GM12878 (cell line): ENCODE results near the gene FOXD2. TPM values are rescaled to one million over a fixed set of nuclear protein-coding genes. Genes with fewer than 3 reads are reported as not detected.

Experiments used
- ATAC-seq: fragments of 200-7000 bp; cut with Tn5 transposase; 3 replicates; pipeline ENCODE4 v1.9.1; 2020; ENCODE audit warnings: mild to moderate bottlenecking, moderate library complexity
- BruUV-seq: library from RNA; stranded (reverse); fragments of 400-500 nt; replicated peaks from 2 replicates; lab custom pipeline; 2021; lab: Mats Ljungman, UMichigan
- CTCF ChIA-PET: fragments of 300-600 bp; sonication (Branson Sonifier 250); formaldehyde crosslinking; extraction: SDS; loops from one replicate; lab custom pipeline; 2021; ENCODE audit warnings: inconsistent platforms; lab: Yijun Ruan, JAX
- POLR2A ChIA-PET: fragments of 350-600 bp; formaldehyde crosslinking; extraction: SDS; loops from one replicate; lab custom pipeline; 2021; ENCODE audit warnings: inconsistent platforms; lab: Charles Lee
- RAD21 ChIA-PET: fragments of 300-600 bp; sonication (Branson Sonifier 250); formaldehyde crosslinking; loops from one replicate; lab custom pipeline; 2023; ENCODE audit warnings: antibody characterized with exemption; ENCODE audit not compliant: unreplicated experiment; lab: Charles Lee
- SMC1A ChIA-PET: fragments of 300-600 bp; sonication (Branson Sonifier 250); formaldehyde crosslinking; loops from one replicate; lab custom pipeline; 2023; ENCODE audit not compliant: unreplicated experiment, uncharacterized antibody; lab: Charles Lee
- DNase-seq: peaks from one replicate; pipeline ENCODE4 v3.0.0-alpha.2; 2011; ENCODE audit warnings: low read depth, low spot score
- FAIRE-seq: peaks from 3 replicates; lab custom pipeline; 2011; peaks lifted over from hg19 to GRCh38; lab: Jason Lieb, UNC
- H2AFZ ChIP-seq: 2 replicates; pipeline ENCODE4 v1.6.0; 2011; ENCODE audit warnings: low read depth, low read length, control low read depth; ENCODE audit not compliant: control insufficient read depth
- H3K27ac ChIP-seq: 2 replicates; pipeline ENCODE4 v1.5.1; 2011; ENCODE audit warnings: control low read depth; ENCODE audit not compliant: control insufficient read depth, insufficient read depth
- H3K27me3 ChIP-seq, 2 experiments: replicated peaks in 1 of 2; 2 replicates each; pipeline versions ENCODE4 v1.6.0 to v1.6.1; 2011; ENCODE audit warnings: low read length in 1 of 2; ENCODE audit not compliant: control insufficient read depth in 2 of 2, insufficient read depth in 2 of 2
- H3K36me3 ChIP-seq, 2 experiments: 2 replicates each; pipeline ENCODE4 v1.5.1; 2011; ENCODE audit warnings: low read length in 1 of 2; ENCODE audit not compliant: control insufficient read depth in 2 of 2, insufficient read depth in 2 of 2
- H3K4me1 ChIP-seq: 2 replicates; pipeline ENCODE4 v1.6.1; 2011; ENCODE audit warnings: mild to moderate bottlenecking, low read length, moderate library complexity, mixed read lengths; ENCODE audit not compliant: control insufficient read depth, insufficient read depth
- H3K4me2 ChIP-seq: 2 replicates; pipeline ENCODE4 v1.6.0; 2011; ENCODE audit warnings: control low read depth; ENCODE audit not compliant: control insufficient read depth, insufficient read depth
- H3K4me3 ChIP-seq: fragments of 200-600 bp; sonication (generic); 2 replicates; pipeline ENCODE4 v1.5.1; 2016
- H3K79me2 ChIP-seq: 2 replicates; pipeline ENCODE4 v1.6.0; 2011; ENCODE audit warnings: low read length; ENCODE audit not compliant: control insufficient read depth, insufficient read depth
- H3K9ac ChIP-seq: 2 replicates; pipeline ENCODE4 v1.8.0; 2011; ENCODE audit warnings: low read length, control low read depth, mixed read lengths; ENCODE audit not compliant: control insufficient read depth, insufficient read depth
- H3K9me3 ChIP-seq: replicated peaks from 3 replicates; pipeline ENCODE4 v1.5.1; 2011; ENCODE audit warnings: mild to moderate bottlenecking, low read length; ENCODE audit not compliant: control insufficient read depth, insufficient read depth
- H4K20me1 ChIP-seq: 2 replicates; pipeline ENCODE4 v1.6.0; 2011; ENCODE audit not compliant: control insufficient read depth, insufficient read depth
- CREB1 ChIP-seq: IDR thresholded peaks from 2 replicates; pipeline ENCODE4 v1.6.1; 2012; ENCODE audit warnings: low read depth, mild to moderate bottlenecking, inconsistent platforms
- ZNF384 ChIP-seq: IDR thresholded peaks from 2 replicates; pipeline ENCODE4 v1.6.1; 2012; ENCODE audit warnings: low read depth, mild to moderate bottlenecking, low read length, improper control_type of control experiment, borderline replicate concordance
- WGBS: methylation state at CpG from one replicate; pipeline ENCODE4 v1.1.6; 2016; ENCODE audit warnings: low lambda C conversion rate; ENCODE audit not compliant: insufficient replicate concordance, insufficient coverage; ENCODE audit errors: missing lambda C conversion rate; 5-methylcytosine and 5-hydroxymethylcytosine counted together
- in situ Hi-C: fragments of 300-500 bp; cut with MboI; formaldehyde crosslinking; loops from 9 replicates; pipeline ENCODE4 v1.14.3; 2018; ENCODE audit warnings: mixed read lengths
- intact Hi-C: fragments of 100-400 bp; cut with micrococcal nuclease; formaldehyde crosslinking; loops from one replicate; pipeline ENCODE4 v1.14.2; 2022; ENCODE audit not compliant: unreplicated experiment
- polyA plus RNA-seq, 11 experiments: library from polyadenylated mRNA; depleted of rRNA in 4 of 11; unstranded in 6 of 11; stranded (reverse) in 5 of 11; fragments of >200 nt; fragmentation: Nextera tagmentation in 4 of 11; fragmentation: Illumina TruSeq in 1 of 11; extraction: Ambion mirVana in 4 of 11; extraction: Trizol in 1 of 11; gene quantifications; 1 replicate in 1 of 11; 2 replicates in 10 of 11; pipeline versions ENCODE4 v1.2.1 to v1.2.3, GENCODE V29; 2011 to 2016; ENCODE audit warnings: inconsistent platforms in 2 of 11, missing spikeins in 2 of 11, low read depth in 1 of 11
- total RNA-seq, 4 experiments: library from RNA; depleted of rRNA in 3 of 4; stranded (reverse); fragments of >200 nt in 3 of 4; fragmentation: Illumina TruSeq in 1 of 4; extraction: Trizol in 1 of 4; gene quantifications; 2 replicates each; pipeline versions ENCODE4 v1.2.1 to v1.2.3, GENCODE V29; 2013 to 2021

FOXD2 gene
- total and polyA plus RNA-seq, 10 of the 15 experiments (the other 5 are each of a cell fraction or from before 2014, with no cell fraction given) = under 0.01 to 0.27 (median 0.04) TPM; not detected in 1

GRCh38 chr1:47431534-47431933 is 6.3 kb upstream of the FOXD2 start:
- Histone ChIP-seq H3K27me3 (no peaks in the 10 kb centered on the region), H3K4me3 (0 out of 2 replicates have a peak overlapping the region, but pooled peaks have one; percentile 23), H3K9ac (no peak overlapping the region), H3K36me3 (no peaks in the 10 kb centered on the region), H4K20me1 (no peaks in the 10 kb centered on the region), H2AFZ (peak overlapping the region; percentile 8; the same call in 1 of the 2 replicates), H3K9me3 (no peaks in the 10 kb centered on the region), H3K4me2 (peak overlapping the region; percentile 40; the same call in 1 of the 2 replicates), H3K4me1 (peaks cover 23% of the 10 kb centered on the region), H3K27ac (0 out of 2 replicates have a peak overlapping the region, but pooled peaks have one; percentile 38), H3K79me2 (peaks cover 2% of the 10 kb centered on the region; the same call in 1 of the 2 replicates)
- ATAC-seq (no peak), DNase-seq (no peak), FAIRE-seq (no peak)
- ChIA-PET RAD21 (interaction anchor here (0.9 to 3.8 kb wide), 5 partner anchors 11 to 295 kb away, joined by 3 to 23 read pairs (median 10); no protein-coding TSS in a partner anchor), SMC1A (interaction anchor here (0.9 to 2.0 kb wide), 7 partner anchors 10 to 311 kb away, joined by 3 to 12 read pairs (median 4); no protein-coding TSS in a partner anchor), CTCF (interaction anchor here (0.7 to 3.0 kb wide), 27 partner anchors 9 to 392 kb away, joined by 3 to 22 read pairs (median 5); partner anchors contain the start of genes PDZK1IP1 and STIL), POLR2A (interaction anchor here (1.2 kb wide), 1 partner anchor 98 kb away, joined by 3 read pairs; the partner anchor contains the start of gene CMPK1)
- intact Hi-C loops = loop anchor here (10.0 kb wide), 2 partner anchors 97 to 257 kb away; partner anchors contain the start of gene CMPK1
- TF ChIP-seq CREB1 = 0 out of 2 replicates have a peak, but pooled peaks have one; percentile 3
- TF ChIP-seq ZNF384 = no peak
- WGBS = 100% methylated on average over 1 of the region's 1 CpG
- BruUV-seq = no TSS peak
- in situ Hi-C loops = loop anchor here (5.0 kb wide), 1 partner anchor 281 kb away; no protein-coding TSS in a partner anchor
